Right lobe of liver (tissue), 6 donors: ENCODE measurements around the gene PRSS33. TPM values are rescaled to one million over a fixed set of nuclear protein-coding genes. Genes with fewer than 3 reads are reported as not detected.

Source experiments
- ATAC-seq, 4 donors: fragments of 200-7000 bp; cut with Tn5 transposase; one replicate each; pipeline ENCODE4 v1.9.1; 2020; ENCODE audit warnings: mild to moderate bottlenecking in 4 of 4, moderate library complexity in 4 of 4
- DNase-seq, 3 donors: peaks; one replicate each; pipeline ENCODE4 v3.0.0-alpha.2; 2020
- H3K27ac ChIP-seq, 3 donors: fragments of 200-600 bp; one replicate each; pipeline ENCODE4 v1.8.0; 2022
- H3K27me3 ChIP-seq, 2 donors: fragments of 200-600 bp; one replicate each; pipeline ENCODE4 v1.8.0; 2022
- H3K36me3 ChIP-seq, 4 donors: fragments of 200-600 bp; sonication (generic) in 1 of 4; one replicate each; pipeline versions ENCODE4 v1.5.1 to v1.8.0; 2017 to 2022; ENCODE audit warnings: control low read depth in 1 of 4
- H3K4me1 ChIP-seq, 4 donors: fragments of 200-600 bp; sonication (generic) in 1 of 4; one replicate each; pipeline versions ENCODE4 v1.5.1 to v1.8.0; 2017 to 2022; ENCODE audit warnings: control low read depth in 1 of 4
- H3K4me3 ChIP-seq, 3 donors: fragments of 200-600 bp; one replicate each; pipeline ENCODE4 v1.8.0; 2022
- H3K9me3 ChIP-seq, 4 donors: fragments of 200-600 bp; sonication (generic) in 1 of 4; one replicate each; pipeline versions ENCODE4 v1.5.1 to v1.8.0; 2017 to 2022; ENCODE audit warnings: control low read depth in 1 of 4
- CTCF ChIP-seq, 4 donors: fragments of 200-600 bp in 3 of 4; fragments of 450-650 bp in 1 of 4; IDR thresholded peaks; one replicate each; pipeline versions ENCODE4 v1.5.1 to v1.8.0; 2016 to 2022; ENCODE audit warnings: antibody characterized with exemption in 4 of 4, mild to moderate bottlenecking in 2 of 4
- POLR2A ChIP-seq: fragments of 450-650 bp; IDR thresholded peaks from one replicate; pipeline ENCODE4 v1.6.1; 2017; ENCODE audit warnings: antibody characterized with exemption, mild to moderate bottlenecking
- WGBS: methylation state at CpG from one replicate; pipeline ENCODE4 v1.1.6; 2018; ENCODE audit warnings: low coverage, low lambda C conversion rate; ENCODE audit not compliant: insufficient coverage; ENCODE audit errors: missing lambda C conversion rate; 5-methylcytosine and 5-hydroxymethylcytosine counted together
- intact Hi-C, 2 donors: fragments of 100-400 bp; cut with DNase I; formaldehyde crosslinking; loops; one replicate each; pipeline versions ENCODE4 v1.11.2 to v1.14.1; 2022
- total RNA-seq, 6 experiments: library from RNA; depleted of rRNA in 2 of 6; stranded (reverse); fragments of >200 nt in 2 of 6; fragmentation: NEBNext Ultra II Directional in 3 of 6; extraction: Animal tissue kit (Norgen Biotek cat#: 25700) in 3 of 6; gene quantifications; one replicate each; pipeline versions ENCODE4 v1.1.0 to v1.2.4, GENCODE V29; 2016 to 2023
- donor health status: DM: no; HTN: yes; CAD: no.
- donor health status: DM: no; HTN: no; CAD: no.
- donor health status: DM: no; HTN: no; CAD: no.
- donor health status: DM: no; HTN: yes; CAD: no.
- donor health status: DM: no; HTN: yes; CAD: no.

Gene PRSS33
- total RNA-seq, 6 experiments from 2014 or later: not detected

- Histone ChIP-seq H3K36me3 (no peaks in the 10 kb centered on the region), H3K27ac (no peak overlapping the region), H3K4me1 (no peaks in the 10 kb centered on the region), H3K4me3 (no peak overlapping the region), H3K9me3 (no peaks in the 10 kb centered on the region), H3K27me3 (no peaks in the 10 kb centered on the region)
- ATAC-seq (peak in 1 of 4 donors; percentile 5), DNase-seq (peak in 1 of 3 donors; percentile 35)
- intact Hi-C loops: no loop called here
- TF ChIP-seq CTCF (IDR thresholded peaks at IDR 0.05): no peak
- TF ChIP-seq POLR2A: no peak
- WGBS: 46% methylated on average over 5 of the region's 17 CpGs
These were observed 32.8 kb upstream of the PRSS33 start for GRCh38 chr16:2819939-2820835.

DNA sequence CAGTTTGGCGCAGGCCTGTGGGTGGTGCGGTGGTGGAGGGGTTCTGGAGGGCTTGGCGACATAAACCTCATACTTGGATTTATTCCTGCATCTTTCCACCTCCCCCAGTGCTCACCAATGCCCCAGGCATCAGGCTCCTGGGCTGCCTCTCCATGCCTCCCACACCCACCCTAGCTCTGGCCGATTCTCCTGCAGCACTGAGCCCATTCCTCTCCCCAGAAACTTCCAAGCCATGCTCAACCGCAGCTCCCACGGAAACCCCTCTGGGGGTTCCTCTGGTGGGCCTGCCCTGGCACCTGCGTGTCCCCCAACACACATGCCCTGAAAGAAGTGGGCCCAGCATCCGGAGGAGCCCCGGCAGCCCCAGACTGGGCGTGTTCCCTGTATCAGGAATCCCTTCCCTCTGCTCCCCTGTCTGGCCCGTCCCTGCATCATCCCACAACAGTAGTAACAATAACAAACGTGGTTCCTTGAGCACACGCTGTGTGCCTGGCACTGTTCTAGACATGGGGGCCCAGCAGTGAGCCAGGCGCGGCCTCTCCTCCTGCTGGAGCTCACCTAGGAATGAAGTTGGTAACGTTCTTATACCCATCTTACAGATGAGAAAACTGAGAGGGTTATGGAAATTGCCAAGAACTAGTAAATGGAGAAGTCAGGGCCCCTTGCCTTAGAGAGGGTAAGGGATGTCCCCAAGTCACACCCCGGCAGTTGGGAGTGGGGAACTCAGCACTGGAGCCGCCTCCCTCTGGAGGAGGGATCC, 32.0 kb upstream of the PRSS33 start:
- no peak overlapping the region for H3K27ac ChIP-seq

GRCh38 chr16:2818272-2818876, 31.0 kb upstream of the PRSS33 start:
- Histone ChIP-seq H3K4me1 (no peaks in the 10 kb centered on the region), H3K27me3 (no peaks in the 10 kb centered on the region), H3K9me3 (no peaks in the 10 kb centered on the region), H3K4me3 (no peak overlapping the region), H3K36me3 (no peaks in the 10 kb centered on the region), H3K27ac (no peak overlapping the region)
- 71% methylated on average over 6 of the region's 10 CpGs for WGBS
- TF ChIP-seq CTCF (IDR thresholded peaks at IDR 0.05) (no peak), POLR2A (no peak)
- intact Hi-C loops: no loop called here
- DNase-seq (peak in 1 of 3 donors; percentile 9), ATAC-seq (no peak)

More for the DNA sequence above, 32.0 kb upstream of the PRSS33 start:
- TF ChIP-seq CTCF (IDR thresholded peaks at IDR 0.05) (no peak), POLR2A (no peak)
- Histone ChIP-seq H3K9me3 (no peaks in the 10 kb centered on the region), H3K27me3 (no peaks in the 10 kb centered on the region), H3K4me1 (no peaks in the 10 kb centered on the region), H3K36me3 (no peaks in the 10 kb centered on the region), H3K4me3 (no peak overlapping the region)
- WGBS: 73% methylated on average over 10 of the region's 18 CpGs
- intact Hi-C loops: no loop called here
- ATAC-seq (no peak), DNase-seq (peak in 1 of 3 donors; percentile 27)

- Histone ChIP-seq H3K4me3 (no peak overlapping the region), H3K9me3 (no peaks in the 10 kb centered on the region), H3K27ac (no peak overlapping the region), H3K36me3 (no peaks in the 10 kb centered on the region), H3K27me3 (no peaks in the 10 kb centered on the region), H3K4me1 (no peaks in the 10 kb centered on the region)
- TF ChIP-seq POLR2A: no peak
- TF ChIP-seq CTCF (IDR thresholded peaks at IDR 0.05): no peak
- no peak for ATAC-seq
- intact Hi-C loops: no loop called here
- no peak for DNase-seq
- WGBS: 69% methylated on average over 39 of the region's 68 CpGs
These were observed 30.2 kb upstream of the PRSS33 start for GRCh38 chr16:2817340-2818271.
